KMS-11 (cell line): ENCODE data around the gene TEX36.
"Not testable (repeated sequence)": the region's sequence is repeated elsewhere in the genome, so short reads cannot be mapped to it uniquely, and the experiment has no call there.

Source experiments
- H2AFZ ChIP-seq: fragments of 200-600 bp; sonication (generic); 2 replicates; pipeline ENCODE4 v1.6.1; 2016; ENCODE audit warnings: antibody characterized with exemption, mixed run types, low read depth
- H3K27ac ChIP-seq: fragments of 200-600 bp; sonication (generic); 2 replicates; pipeline ENCODE4 v1.6.1; 2016; ENCODE audit warnings: mild to moderate bottlenecking, mixed run types
- H3K27me3 ChIP-seq: fragments of 200-600 bp; sonication (generic); 2 replicates; pipeline ENCODE4 v1.6.1; 2017; ENCODE audit warnings: mild to moderate bottlenecking, low read depth, mixed run types, moderate library complexity; ENCODE audit not compliant: insufficient read depth
- H3K36me3 ChIP-seq: fragments of 200-600 bp; sonication (generic); 2 replicates; pipeline ENCODE4 v1.6.1; 2017; ENCODE audit warnings: mild to moderate bottlenecking, mixed run types; ENCODE audit not compliant: insufficient read depth
- H3K4me1 ChIP-seq: fragments of 200-600 bp; sonication (generic); 2 replicates; pipeline ENCODE4 v1.6.1; 2016; ENCODE audit warnings: mild to moderate bottlenecking, low read depth, mixed run types; ENCODE audit not compliant: poor library complexity, severe bottlenecking
- H3K4me2 ChIP-seq: fragments of 200-600 bp; sonication (generic); 2 replicates; pipeline ENCODE4 v1.7.0; 2016; ENCODE audit warnings: mild to moderate bottlenecking, mixed run types
- H3K4me3 ChIP-seq: fragments of 200-600 bp; sonication (generic); IDR thresholded peaks from 2 replicates; pipeline ENCODE4 v1.6.1; 2017; ENCODE audit warnings: low read depth, low read length, mixed read lengths; ENCODE audit not compliant: insufficient read depth
- H3K79me2 ChIP-seq: fragments of 200-600 bp; sonication (generic); 2 replicates; pipeline ENCODE4 v1.6.1; 2016; ENCODE audit warnings: low read depth, mixed run types; ENCODE audit not compliant: insufficient read depth
- H3K9ac ChIP-seq: fragments of 200-600 bp; sonication (generic); 2 replicates; pipeline ENCODE4 v1.6.1; 2016; ENCODE audit warnings: mild to moderate bottlenecking, mixed run types
- H4K20me1 ChIP-seq: fragments of 200-600 bp; sonication (generic); 2 replicates; pipeline ENCODE4 v1.6.1; 2016; ENCODE audit warnings: mild to moderate bottlenecking, mixed run types; ENCODE audit not compliant: insufficient read depth
- CTCF ChIP-seq: fragments of 200-600 bp; sonication (generic); conservative IDR thresholded peaks from 2 replicates; pipeline ENCODE4 v1.6.1; 2017; ENCODE audit warnings: low read depth, mild to moderate bottlenecking, antibody characterized with exemption, low read length, moderate library complexity, mixed read lengths

Gene TEX36

GRCh38 chr10:125721035-125721434 is 38.1 kb upstream of the TEX36 start:
- Histone ChIP-seq H3K4me3 (no peak overlapping the region), H3K9ac (no peak overlapping the region), H3K4me2 (peak overlapping the region; percentile 85), H4K20me1 (no peaks in the 10 kb centered on the region), H3K36me3 (0 out of 2 replicates have a peak, but pooled peaks cover 9% of the 10 kb centered on the region), H3K27ac (no peak overlapping the region), H2AFZ (no peak overlapping the region), H3K79me2 (peaks cover 18% of the 10 kb centered on the region), H3K27me3 (no peaks in the 10 kb centered on the region), H3K4me1 (peaks cover 12% of the 10 kb centered on the region)
- no peak for TF ChIP-seq CTCF

DNA sequence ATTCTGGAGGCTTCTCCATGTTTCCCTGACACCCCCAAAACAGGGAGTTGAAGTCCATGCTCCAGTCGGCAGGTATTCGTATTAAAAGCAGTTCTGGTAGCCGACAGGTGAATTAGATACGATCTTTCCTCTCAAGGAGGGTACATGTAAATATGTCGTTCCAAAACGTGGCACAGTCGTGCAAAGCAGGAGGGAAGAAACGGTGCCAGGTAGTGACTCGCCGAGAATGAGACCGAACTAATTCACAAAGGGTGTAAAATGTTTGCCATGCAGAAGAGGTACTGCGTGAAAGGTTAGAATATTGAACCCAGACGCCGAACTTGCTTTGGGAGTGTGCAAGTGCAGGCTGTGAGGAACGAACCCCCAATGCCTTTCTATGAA is 37.0 kb upstream of the TEX36 start:
- H3K4me3 ChIP-seq, result no peak overlapping the region

DNA sequence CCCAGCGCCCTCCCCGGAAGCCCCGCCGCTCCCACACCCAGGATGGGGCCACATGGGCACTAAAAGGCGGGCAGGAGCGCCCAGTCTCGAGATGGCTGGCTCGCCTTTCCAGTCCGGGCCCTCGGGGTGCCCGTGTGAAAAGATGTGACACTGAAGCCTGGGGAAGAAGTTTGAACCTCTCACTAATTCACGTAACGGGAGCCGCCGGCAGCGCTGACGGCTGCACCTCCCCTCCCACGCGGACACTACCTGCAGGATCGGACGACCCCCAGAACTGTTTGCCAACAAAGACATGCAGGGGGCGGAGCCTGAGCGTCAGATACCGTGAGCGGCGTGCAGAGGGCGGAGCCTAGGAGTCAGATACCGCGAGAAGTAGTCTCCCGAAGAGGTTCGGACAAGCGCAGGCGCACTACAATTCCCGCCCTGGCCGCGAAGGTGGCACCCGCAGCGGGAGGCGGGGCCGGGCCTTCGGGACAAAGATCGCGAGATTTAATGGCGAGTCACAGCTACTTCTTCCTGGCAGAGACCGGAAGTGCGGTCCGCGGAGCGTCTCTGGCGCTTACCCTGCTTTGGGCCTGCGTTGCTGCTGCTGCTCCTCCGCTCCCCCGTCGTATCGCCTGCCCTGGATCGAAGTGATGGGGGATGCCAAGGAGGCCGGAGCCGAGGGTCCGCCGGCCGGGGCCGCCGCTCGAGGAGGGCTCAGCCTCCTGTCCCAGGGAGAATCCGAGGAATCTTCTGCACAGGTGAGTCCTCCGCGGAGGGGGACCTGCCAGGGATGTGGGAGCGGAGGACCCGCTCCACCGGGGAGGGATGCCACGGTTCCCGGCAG is 36.4 kb upstream of the TEX36 start, which contains the start of gene EDRF1:
Gene EDRF1 (plus strand): TSS at position 537 of the 829 bp plus-strand sequence. CDS start 99 bp downstream, at position 636.
- no peaks in the 10 kb centered on the region for H4K20me1 ChIP-seq
- peak within 1 kb of the TSS; percentile 89 for H3K9ac ChIP-seq
- peak within 1 kb of the TSS; percentile 61 for H3K27ac ChIP-seq
- H3K36me3 ChIP-seq, result 0 out of 2 replicates have a peak, but pooled peaks cover 6% of the 10 kb centered on the region
- no peak for TF ChIP-seq CTCF
- H3K79me2 ChIP-seq, result peaks cover 18% of the 10 kb centered on the region
- H3K4me1 ChIP-seq, result peaks cover 12% of the 10 kb centered on the region
- H3K4me3 ChIP-seq, result no peak within 1 kb of the TSS
- peak within 1 kb of the TSS; percentile 89 for H2AFZ ChIP-seq
- H3K27me3 ChIP-seq, result no peaks in the 10 kb centered on the region
- H3K4me2 ChIP-seq, result peak within 1 kb of the TSS; percentile 85

More for the DNA sequence above, 37.0 kb upstream of the TEX36 start:
- H3K4me1 ChIP-seq, result peaks cover 12% of the 10 kb centered on the region
- 0 out of 2 replicates have a peak, but pooled peaks cover 9% of the 10 kb centered on the region for H3K36me3 ChIP-seq
- no peaks in the 10 kb centered on the region for H3K27me3 ChIP-seq
- peaks cover 18% of the 10 kb centered on the region for H3K79me2 ChIP-seq
- H4K20me1 ChIP-seq, result no peaks in the 10 kb centered on the region
- peak overlapping the region; percentile 89 for H3K9ac ChIP-seq
- no peak for TF ChIP-seq CTCF
- peak overlapping the region; percentile 89 for H2AFZ ChIP-seq
- peak overlapping the region; percentile 85 for H3K4me2 ChIP-seq
- H3K27ac ChIP-seq, result peak overlapping the region; percentile 43

DNA sequence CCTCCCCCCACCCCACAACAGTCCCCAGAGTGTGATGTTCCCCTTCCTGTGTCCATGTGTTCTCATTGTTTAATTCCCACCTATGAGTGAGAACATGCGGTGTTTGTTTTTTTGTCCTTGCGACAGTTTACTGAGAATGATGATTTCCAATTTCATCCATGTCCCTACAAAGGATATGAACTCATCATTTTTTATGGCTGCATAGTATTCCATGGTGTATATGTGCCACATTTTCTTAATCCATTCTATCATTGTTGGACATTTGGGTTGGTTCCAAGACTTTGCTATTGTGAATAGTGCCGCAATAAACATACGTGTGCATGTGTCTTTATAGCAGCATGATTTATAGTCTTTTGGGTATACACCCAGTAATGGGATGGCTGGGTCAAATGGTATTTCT is 31.8 kb upstream of the TEX36 start:
- not testable (repeated sequence) for H3K27me3 ChIP-seq, H3K27ac ChIP-seq, H4K20me1 ChIP-seq, H3K4me2 ChIP-seq, H3K79me2 ChIP-seq, H2AFZ ChIP-seq, H3K36me3 ChIP-seq, H3K9ac ChIP-seq, H3K4me3 ChIP-seq
- H3K4me1 ChIP-seq, result peaks cover 13% of the 10 kb centered on the region
